AG09319 (cell line): ENCODE results near the gene CCT6B.

Experiments used
- DNase-seq: peaks from one replicate; pipeline ENCODE4 v3.0.0-alpha.2; 2010; ENCODE audit warnings: low read depth; ENCODE audit errors: extremely low read depth
- TF ChIP-seq, protein P1 (sequence below): IDR thresholded peaks from 2 replicates; pipeline ENCODE4 v1.5.1; 2011; ENCODE audit warnings: low read depth, mild to moderate bottlenecking, inconsistent platforms, low read length, moderate library complexity

Gene CCT6B

DNA sequence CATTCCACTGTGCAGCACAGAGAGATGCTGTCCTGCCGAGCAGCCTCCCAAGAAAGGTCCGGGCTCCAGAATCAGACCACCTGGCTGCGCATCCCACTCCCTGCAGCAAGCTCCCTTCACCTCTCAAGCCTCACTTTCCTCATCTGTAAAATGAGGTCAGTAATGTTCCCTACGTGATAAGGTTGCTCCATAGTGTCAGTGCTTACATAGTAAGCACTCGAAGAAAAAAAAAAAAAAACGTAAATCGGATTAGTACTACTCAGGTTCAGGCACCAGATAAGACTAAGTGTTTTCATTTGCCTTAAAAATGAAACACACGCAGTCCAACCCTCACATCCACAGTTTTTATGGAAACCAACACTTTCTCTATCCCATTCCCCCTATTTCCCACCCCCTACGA is 76.7 kb downstream of the CCT6B start:
- TF ChIP-seq, protein P1, sequence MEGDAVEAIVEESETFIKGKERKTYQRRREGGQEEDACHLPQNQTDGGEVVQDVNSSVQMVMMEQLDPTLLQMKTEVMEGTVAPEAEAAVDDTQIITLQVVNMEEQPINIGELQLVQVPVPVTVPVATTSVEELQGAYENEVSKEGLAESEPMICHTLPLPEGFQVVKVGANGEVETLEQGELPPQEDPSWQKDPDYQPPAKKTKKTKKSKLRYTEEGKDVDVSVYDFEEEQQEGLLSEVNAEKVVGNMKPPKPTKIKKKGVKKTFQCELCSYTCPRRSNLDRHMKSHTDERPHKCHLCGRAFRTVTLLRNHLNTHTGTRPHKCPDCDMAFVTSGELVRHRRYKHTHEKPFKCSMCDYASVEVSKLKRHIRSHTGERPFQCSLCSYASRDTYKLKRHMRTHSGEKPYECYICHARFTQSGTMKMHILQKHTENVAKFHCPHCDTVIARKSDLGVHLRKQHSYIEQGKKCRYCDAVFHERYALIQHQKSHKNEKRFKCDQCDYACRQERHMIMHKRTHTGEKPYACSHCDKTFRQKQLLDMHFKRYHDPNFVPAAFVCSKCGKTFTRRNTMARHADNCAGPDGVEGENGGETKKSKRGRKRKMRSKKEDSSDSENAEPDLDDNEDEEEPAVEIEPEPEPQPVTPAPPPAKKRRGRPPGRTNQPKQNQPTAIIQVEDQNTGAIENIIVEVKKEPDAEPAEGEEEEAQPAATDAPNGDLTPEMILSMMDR = no peak
- no peak for DNase-seq

DNA sequence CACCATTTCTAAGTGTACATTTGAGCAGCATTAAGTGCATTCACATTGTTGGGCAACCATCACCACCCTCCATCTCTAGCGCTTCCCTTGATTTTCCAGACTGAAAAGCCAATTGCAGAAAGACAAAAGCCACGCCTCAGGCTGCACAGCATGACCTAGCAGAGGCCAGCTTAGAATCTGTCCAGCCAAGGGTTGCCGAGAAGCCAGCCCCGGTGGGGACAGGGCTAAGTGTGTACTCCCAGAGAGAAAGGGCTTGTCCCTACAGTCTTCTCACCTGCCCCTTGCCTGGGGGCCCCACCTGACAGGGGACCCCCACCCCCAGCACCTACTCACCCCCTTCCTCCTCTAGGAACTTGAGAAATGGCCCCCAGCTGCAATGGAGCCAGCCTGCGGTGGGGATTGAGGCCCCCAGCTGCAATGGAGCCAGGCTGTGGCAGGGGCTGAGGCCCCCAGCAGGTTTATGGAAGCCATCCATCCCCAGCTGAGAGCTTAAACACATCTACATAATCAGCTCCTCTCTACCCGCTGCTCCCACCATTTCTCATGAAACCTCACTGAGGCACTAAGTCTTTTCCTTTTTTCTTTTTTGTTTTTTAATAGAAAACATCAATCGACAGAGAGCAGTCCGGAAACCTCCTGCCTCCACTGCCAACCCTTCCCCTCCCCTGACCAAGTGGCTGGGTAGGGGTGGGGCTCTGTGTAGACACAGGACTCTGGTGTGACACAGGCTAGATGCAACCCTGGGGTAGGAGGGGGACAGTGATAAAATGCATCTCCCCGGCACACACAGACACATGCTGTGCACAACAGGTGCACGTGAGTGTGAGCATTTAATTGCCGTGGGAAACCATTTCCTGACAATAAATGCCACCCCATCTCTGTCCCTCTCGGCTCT is 77.9 kb downstream of the CCT6B start:
- DNase-seq = no peak
- TF ChIP-seq, protein P1 = no peak

DNA sequence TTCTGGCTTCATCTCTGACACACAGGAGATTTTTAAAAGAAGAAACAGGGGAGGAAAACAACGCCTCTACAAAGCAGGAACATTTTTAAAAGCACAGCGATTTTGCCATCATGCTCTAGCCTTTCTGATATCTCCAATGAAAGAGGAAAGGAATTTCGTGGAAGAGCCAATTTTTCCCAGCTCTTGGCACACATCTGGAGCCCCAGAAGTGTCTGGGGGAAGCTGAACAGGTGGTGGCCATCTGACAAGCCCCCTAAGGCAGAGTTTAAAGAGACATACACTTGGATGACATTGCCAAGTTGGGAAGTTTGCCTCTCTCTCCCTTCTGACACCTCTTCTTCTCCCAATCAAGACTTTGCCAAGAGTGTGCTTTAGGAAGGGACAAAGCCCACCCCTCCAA is 82.1 kb downstream of the CCT6B start:
- DNase-seq = no peak
- TF ChIP-seq, protein P1 = no peak
